SK-N-SH (cell line): ENCODE measurements around the gene FMOD. TPM values are rescaled to one million over a fixed set of nuclear protein-coding genes. Genes with fewer than 3 reads are reported as not detected.

Source experiments
- CTCF ChIA-PET: fragments of 300-600, 350-600 bp; formaldehyde crosslinking; extraction: SDS; loops from one replicate; lab custom pipeline; 2021; lab: Yijun Ruan, JAX
- POLR2A ChIA-PET: fragments of 350-600 bp; sonication (Branson Sonifier 250); formaldehyde crosslinking; extraction: SDS; loops from one replicate; lab custom pipeline; 2020; ENCODE audit warnings: antibody characterized with exemption, inconsistent platforms; lab: Yijun Ruan, JAX
- DNase-seq: peaks from one replicate; pipeline ENCODE4 v3.0.0; 2012
- H2AFZ ChIP-seq: fragments of 200-600 bp; sonication (generic); 2 replicates; pipeline ENCODE4 v1.8.1; 2016; ENCODE audit warnings: antibody characterized with exemption, mild to moderate bottlenecking, low read depth
- H3F3A ChIP-seq: fragments of 200-600 bp; sonication (generic); replicated peaks from 2 replicates; pipeline ENCODE3; 2016; ENCODE audit warnings: antibody characterized with exemption, mild to moderate bottlenecking; ENCODE audit not compliant: insufficient read depth
- H3K27ac ChIP-seq, 2 experiments: fragments of 200-500 bp in 1 of 2; fragments of 200-600 bp in 1 of 2; sonication (Bioruptor generic) in 1 of 2; sonication (generic), shearing (Covaris generic) in 1 of 2; 2 replicates each; pipeline versions ENCODE4 v1.5.1 to v1.6.1; 2014 to 2016; ENCODE audit warnings: low read depth in 2 of 2, inconsistent platforms in 1 of 2, low read length in 1 of 2, mild to moderate bottlenecking in 1 of 2, mixed read lengths in 1 of 2
- H3K27me3 ChIP-seq: fragments of 200-600 bp; sonication (generic), shearing (Covaris generic); 2 replicates; pipeline ENCODE4 v1.6.1; 2016; ENCODE audit warnings: mixed run types; ENCODE audit not compliant: insufficient read depth
- H3K36me3 ChIP-seq, 2 experiments: fragments of 200-500 bp in 1 of 2; fragments of 200-600 bp in 1 of 2; sonication (Bioruptor generic) in 1 of 2; sonication (generic) in 1 of 2; replicated peaks in 1 of 2; 2 replicates each; pipeline versions ENCODE3 to v1.5.1; 2014 to 2016; ENCODE audit warnings: low read length in 1 of 2, mild to moderate bottlenecking in 1 of 2; ENCODE audit not compliant: insufficient read depth in 2 of 2, control insufficient read depth in 1 of 2
- H3K4me1 ChIP-seq, 2 experiments: fragments of 200-500 bp in 1 of 2; fragments of 200-600 bp in 1 of 2; sonication (Bioruptor generic) in 1 of 2; sonication (generic), shearing (Covaris generic) in 1 of 2; 2 replicates each; pipeline versions ENCODE4 v1.5.1 to v1.6.1; 2014 to 2016; ENCODE audit warnings: low read depth in 1 of 2, low read length in 1 of 2, mixed run types in 1 of 2; ENCODE audit not compliant: insufficient read depth in 2 of 2, control insufficient read depth in 1 of 2
- H3K4me2 ChIP-seq: fragments of 200-600 bp; sonication (generic), shearing (Covaris generic); 2 replicates; pipeline ENCODE4 v1.6.1; 2017; ENCODE audit warnings: mixed run types
- H3K4me3 ChIP-seq, 2 experiments: fragments of 200-500 bp in 1 of 2; fragments of 200-600 bp in 1 of 2; sonication (Bioruptor generic) in 1 of 2; sonication (generic), shearing (Covaris generic) in 1 of 2; 2 replicates each; pipeline versions ENCODE4 v1.5.1 to v1.8.1; 2014 to 2016; ENCODE audit warnings: low read depth in 2 of 2, inconsistent platforms in 1 of 2, low read length in 1 of 2, mild to moderate bottlenecking in 1 of 2, mixed read lengths in 1 of 2, moderate library complexity in 1 of 2
- H3K79me2 ChIP-seq: fragments of 200-600 bp; sonication (generic); 2 replicates; pipeline ENCODE4 v1.8.1; 2017; ENCODE audit warnings: mild to moderate bottlenecking; ENCODE audit not compliant: insufficient read depth
- H3K9ac ChIP-seq: fragments of 200-600 bp; sonication (generic); 2 replicates; pipeline ENCODE4 v1.6.1; 2017; ENCODE audit warnings: mixed run types
- H3K9me2 ChIP-seq: fragments of 200-600 bp; sonication (generic); 2 replicates; pipeline ENCODE4 v1.6.1; 2017; ENCODE audit warnings: mixed run types
- H3K9me3 ChIP-seq: fragments of 200-600 bp; sonication (generic); 2 replicates; pipeline ENCODE4 v1.6.1; 2017; ENCODE audit warnings: mixed run types, mild to moderate bottlenecking, moderate library complexity
- H4K20me1 ChIP-seq: fragments of 200-600 bp; sonication (generic); 2 replicates; pipeline ENCODE4 v1.6.1; 2017; ENCODE audit warnings: mild to moderate bottlenecking, mixed run types; ENCODE audit not compliant: insufficient read depth
- CHD2 ChIP-seq: fragments of 150-350 bp; IDR thresholded peaks from 2 replicates; pipeline ENCODE4 v1.6.1; 2018; ENCODE audit warnings: low read length; ENCODE audit not compliant: partially characterized antibody
- ELF1 ChIP-seq: IDR thresholded peaks from 2 replicates; pipeline ENCODE4 v1.4.0; 2012
- EZH2phosphoT487 ChIP-seq: fragments of 200-600 bp; sonication (generic); IDR thresholded peaks from 2 replicates; pipeline ENCODE4 v1.6.1; 2017; ENCODE audit warnings: low read depth, mixed run types, mild to moderate bottlenecking, antibody characterized with exemption, moderate library complexity, borderline replicate concordance
- GABPA ChIP-seq: IDR thresholded peaks from 2 replicates; pipeline ENCODE4 v1.4.0; 2012; ENCODE audit warnings: low read depth, mild to moderate bottlenecking
- JUND ChIP-seq: IDR thresholded peaks from 2 replicates; pipeline ENCODE4 v1.4.0; 2012
- MEF2A ChIP-seq: IDR thresholded peaks from 2 replicates; pipeline ENCODE4 v1.4.0; 2012; ENCODE audit warnings: low read depth, borderline replicate concordance
- MXI1 ChIP-seq: IDR thresholded peaks from 2 replicates; pipeline ENCODE4 v1.6.1; 2012; ENCODE audit warnings: mild to moderate bottlenecking, low read depth, low read length, improper control_type of control experiment
- POLR2AphosphoS5 ChIP-seq: IDR thresholded peaks from 2 replicates; pipeline ENCODE4 v1.6.1; 2012; ENCODE audit warnings: low read depth, low read length
- RAD21 ChIP-seq: IDR thresholded peaks from 2 replicates; pipeline ENCODE4 v1.6.1; 2012; ENCODE audit warnings: mild to moderate bottlenecking, low read length
- RCOR1 ChIP-seq: fragments of 150-350 bp; IDR thresholded peaks from 2 replicates; pipeline ENCODE4 v1.6.1; 2017; ENCODE audit warnings: antibody characterized with exemption, low read length
- RXRA ChIP-seq: IDR thresholded peaks from 2 replicates; pipeline ENCODE4 v1.4.0; 2012; ENCODE audit warnings: low read depth, mild to moderate bottlenecking, borderline replicate concordance
- SIN3A ChIP-seq: IDR thresholded peaks from 2 replicates; pipeline ENCODE4 v1.6.1; 2012; ENCODE audit warnings: low read depth, mild to moderate bottlenecking, low read length, moderate library complexity, borderline replicate concordance
- SMC3 ChIP-seq: IDR thresholded peaks from 2 replicates; pipeline ENCODE4 v1.6.1; 2012; ENCODE audit warnings: low read depth, low read length, improper control_type of control experiment
- TCF12 ChIP-seq: IDR thresholded peaks from 2 replicates; pipeline ENCODE4 v1.4.0; 2012
- YY1 ChIP-seq: IDR thresholded peaks from 2 replicates; pipeline ENCODE4 v1.4.0; 2012; ENCODE audit warnings: low read depth, mild to moderate bottlenecking
- WGBS: methylation state at CpG from one replicate; pipeline ENCODE4 v1.1.6; 2017; ENCODE audit warnings: low lambda C conversion rate; 5-methylcytosine and 5-hydroxymethylcytosine counted together
- polyA plus RNA-seq, 3 experiments: library from polyadenylated mRNA; depleted of rRNA; stranded (reverse); fragments of >200 nt; gene quantifications; 2 replicates each; pipeline ENCODE4 v1.2.3, GENCODE V29; 2012
- TF ChIP-seq, protein P1 (sequence below): IDR thresholded peaks from 2 replicates; pipeline ENCODE4 v1.4.0; 2012; ENCODE audit warnings: low read depth, borderline replicate concordance
- TF ChIP-seq, protein P2 (sequence below): fragments of 150-350 bp; IDR thresholded peaks from 2 replicates; pipeline ENCODE4 v1.6.1; 2016; ENCODE audit warnings: mild to moderate bottlenecking, low read depth, low read length
- TF ChIP-seq, protein P3 (sequence below): IDR thresholded peaks from 2 replicates; pipeline ENCODE4 v1.4.0; 2012; ENCODE audit warnings: low read depth, borderline replicate concordance
- TF ChIP-seq, protein P4 (sequence below): IDR thresholded peaks from 2 replicates; pipeline ENCODE4; 2012

FMOD gene
- polyA plus RNA-seq, 1 of the 3 experiments (the other 2 are of a cell fraction) = not detected

DNA sequence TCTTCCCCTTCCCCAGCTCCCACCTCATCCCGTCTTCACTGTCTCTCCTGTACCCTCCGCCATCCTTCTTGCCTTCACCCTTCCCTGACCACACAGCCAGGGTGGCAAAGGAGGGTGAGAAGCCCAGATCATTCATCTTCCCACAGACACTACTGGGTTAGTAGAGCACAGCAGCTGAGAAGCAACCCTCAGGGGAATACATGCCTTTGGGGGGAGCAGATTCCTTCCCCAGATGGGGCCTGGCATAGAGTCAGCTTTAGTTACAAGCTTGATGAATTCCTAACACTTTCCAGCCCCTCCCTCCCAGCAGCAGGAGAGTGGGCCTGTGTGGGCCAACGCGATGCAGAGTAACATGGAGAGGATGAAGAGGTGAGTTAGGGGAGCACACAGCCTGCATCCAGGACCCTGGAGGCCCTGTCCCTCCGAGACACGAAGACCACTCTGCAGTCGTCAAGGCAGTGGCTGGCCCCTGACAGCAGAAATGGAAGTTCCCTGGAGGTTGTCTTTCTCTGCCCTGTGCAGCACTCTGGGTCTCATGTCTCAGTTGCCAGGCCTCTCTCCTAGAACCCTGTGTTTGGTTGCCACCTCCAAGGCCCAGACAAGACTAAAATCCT, 54.4 kb downstream of the FMOD start (continued):
- TF ChIP-seq GABPA = no peak
- TF ChIP-seq CHD2 = no peak
- TF ChIP-seq, protein P1, sequence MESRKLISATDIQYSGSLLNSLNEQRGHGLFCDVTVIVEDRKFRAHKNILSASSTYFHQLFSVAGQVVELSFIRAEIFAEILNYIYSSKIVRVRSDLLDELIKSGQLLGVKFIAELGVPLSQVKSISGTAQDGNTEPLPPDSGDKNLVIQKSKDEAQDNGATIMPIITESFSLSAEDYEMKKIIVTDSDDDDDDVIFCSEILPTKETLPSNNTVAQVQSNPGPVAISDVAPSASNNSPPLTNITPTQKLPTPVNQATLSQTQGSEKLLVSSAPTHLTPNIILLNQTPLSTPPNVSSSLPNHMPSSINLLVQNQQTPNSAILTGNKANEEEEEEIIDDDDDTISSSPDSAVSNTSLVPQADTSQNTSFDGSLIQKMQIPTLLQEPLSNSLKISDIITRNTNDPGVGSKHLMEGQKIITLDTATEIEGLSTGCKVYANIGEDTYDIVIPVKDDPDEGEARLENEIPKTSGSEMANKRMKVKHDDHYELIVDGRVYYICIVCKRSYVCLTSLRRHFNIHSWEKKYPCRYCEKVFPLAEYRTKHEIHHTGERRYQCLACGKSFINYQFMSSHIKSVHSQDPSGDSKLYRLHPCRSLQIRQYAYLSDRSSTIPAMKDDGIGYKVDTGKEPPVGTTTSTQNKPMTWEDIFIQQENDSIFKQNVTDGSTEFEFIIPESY = no peak
- no peak for TF ChIP-seq EZH2phosphoT487
- no peak for TF ChIP-seq JUND

DNA sequence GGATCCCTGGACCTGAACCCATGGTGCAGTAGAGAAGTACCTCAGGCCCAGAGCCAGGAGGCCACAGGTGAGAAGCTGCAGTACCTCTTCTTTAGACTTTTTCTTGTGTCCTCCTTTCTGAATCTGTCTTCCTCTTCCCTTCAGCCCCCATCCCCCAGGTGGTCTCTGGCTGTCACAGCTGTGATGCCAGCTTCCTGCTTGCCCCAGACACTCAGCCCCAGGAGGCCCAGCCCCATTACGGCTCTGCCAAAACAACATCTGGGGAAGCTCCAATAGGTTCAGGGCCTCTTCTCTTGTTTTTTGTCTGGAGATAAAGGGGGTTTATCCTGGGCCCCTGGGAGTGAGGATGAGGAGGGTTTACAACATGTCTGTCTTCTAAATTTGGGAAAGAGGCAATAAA, 55.1 kb downstream of the FMOD start:
- H3K27ac ChIP-seq = no peak overlapping the region
- no peaks in the 10 kb centered on the region for H3K9me2 ChIP-seq
- H3K79me2 ChIP-seq = no peaks in the 10 kb centered on the region
- H3K27me3 ChIP-seq = peaks cover 19% of the 10 kb centered on the region
- H3K4me3 ChIP-seq = no peak overlapping the region
- no peak for DNase-seq
- POLR2A ChIA-PET = no interaction called here
- H3K36me3 ChIP-seq = no peaks in the 10 kb centered on the region
- H3K4me1 ChIP-seq = peaks cover 0 to 10% of the 10 kb centered on the region in 2 experiments; a peak in 2 of 4 replicates
- CTCF ChIA-PET = interaction anchor here (0.9 to 3.5 kb wide), 3 partner anchors 10 to 28 kb away, joined by 3 to 21 read pairs (median 4); no protein-coding TSS in a partner anchor
- no peaks in the 10 kb centered on the region for H3K9me3 ChIP-seq
- 93% methylated on average over 1 of the region's 1 CpG for WGBS
- H3K9ac ChIP-seq = no peak overlapping the region
- H2AFZ ChIP-seq = no peak overlapping the region
- H3K4me2 ChIP-seq = no peak overlapping the region
- TF ChIP-seq RAD21 = no peak
- no peak for TF ChIP-seq MXI1
- TF ChIP-seq, protein P1 = no peak
- TF ChIP-seq MEF2A = no peak
- TF ChIP-seq YY1 = no peak
- TF ChIP-seq CHD2 = no peak
- TF ChIP-seq SMC3 = no peak
- no peak for TF ChIP-seq ELF1
- TF ChIP-seq RCOR1 = no peak
- TF ChIP-seq, protein P2, sequence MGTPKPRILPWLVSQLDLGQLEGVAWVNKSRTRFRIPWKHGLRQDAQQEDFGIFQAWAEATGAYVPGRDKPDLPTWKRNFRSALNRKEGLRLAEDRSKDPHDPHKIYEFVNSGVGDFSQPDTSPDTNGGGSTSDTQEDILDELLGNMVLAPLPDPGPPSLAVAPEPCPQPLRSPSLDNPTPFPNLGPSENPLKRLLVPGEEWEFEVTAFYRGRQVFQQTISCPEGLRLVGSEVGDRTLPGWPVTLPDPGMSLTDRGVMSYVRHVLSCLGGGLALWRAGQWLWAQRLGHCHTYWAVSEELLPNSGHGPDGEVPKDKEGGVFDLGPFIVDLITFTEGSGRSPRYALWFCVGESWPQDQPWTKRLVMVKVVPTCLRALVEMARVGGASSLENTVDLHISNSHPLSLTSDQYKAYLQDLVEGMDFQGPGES = no peak
- TF ChIP-seq POLR2AphosphoS5 = no peak
- no peak for TF ChIP-seq SIN3A
- no peak for TF ChIP-seq GABPA
- TF ChIP-seq, protein P3, sequence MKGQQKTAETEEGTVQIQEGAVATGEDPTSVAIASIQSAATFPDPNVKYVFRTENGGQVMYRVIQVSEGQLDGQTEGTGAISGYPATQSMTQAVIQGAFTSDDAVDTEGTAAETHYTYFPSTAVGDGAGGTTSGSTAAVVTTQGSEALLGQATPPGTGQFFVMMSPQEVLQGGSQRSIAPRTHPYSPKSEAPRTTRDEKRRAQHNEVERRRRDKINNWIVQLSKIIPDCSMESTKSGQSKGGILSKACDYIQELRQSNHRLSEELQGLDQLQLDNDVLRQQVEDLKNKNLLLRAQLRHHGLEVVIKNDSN = no peak
- no peak for TF ChIP-seq TCF12
- TF ChIP-seq, protein P4, sequence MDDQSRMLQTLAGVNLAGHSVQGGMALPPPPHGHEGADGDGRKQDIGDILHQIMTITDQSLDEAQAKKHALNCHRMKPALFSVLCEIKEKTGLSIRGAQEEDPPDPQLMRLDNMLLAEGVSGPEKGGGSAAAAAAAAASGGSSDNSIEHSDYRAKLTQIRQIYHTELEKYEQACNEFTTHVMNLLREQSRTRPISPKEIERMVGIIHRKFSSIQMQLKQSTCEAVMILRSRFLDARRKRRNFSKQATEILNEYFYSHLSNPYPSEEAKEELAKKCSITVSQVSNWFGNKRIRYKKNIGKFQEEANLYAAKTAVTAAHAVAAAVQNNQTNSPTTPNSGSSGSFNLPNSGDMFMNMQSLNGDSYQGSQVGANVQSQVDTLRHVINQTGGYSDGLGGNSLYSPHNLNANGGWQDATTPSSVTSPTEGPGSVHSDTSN = no peak
- TF ChIP-seq RXRA = no peak
- H3F3A ChIP-seq = no peaks in the 10 kb centered on the region
- H4K20me1 ChIP-seq = no peaks in the 10 kb centered on the region
